Measurements from ENCODE around the gene ABCB8.
"Not testable (repeated sequence)": the region's sequence is repeated elsewhere in the genome, so short reads cannot be mapped to it uniquely, and the experiment has no call there.

The ABCB8 gene

GRCh38 chr7:151026771-151027727, 1.2 kb upstream of the ABCB8 start:
- not testable (repeated sequence) for H3K4me1 ChIP-seq (ENCODE audit: control insufficient read depth, insufficient read depth, low read length); H3K9me3 ChIP-seq (ENCODE audit: control insufficient read depth, insufficient read depth, low read depth, low read length); H3K27ac ChIP-seq (ENCODE audit: extremely low read depth, low read depth, low read length); H3K4me3 ChIP-seq (ENCODE audit: low read depth, low read length)
- ChIA-PET POLR2A (interaction anchor here (0.9 to 2.4 kb wide), 11 partner anchors 9 to 200 kb away, joined by 3 to 26 read pairs (median 8); partner anchors contain the start of genes ABCF2, FASTK and SLC4A2), CTCF (interaction anchor here (1.0 to 5.6 kb wide), 4 partner anchors 8 to 41 kb away, joined by 5 to 22 read pairs (median 18); no protein-coding TSS in a partner anchor)
- TF ChIP-seq WT1 (tag by site-specific recombination; IDR thresholded peaks at IDR 0.05) (peak; percentile 55), KLF17 (tag by site-specific recombination; IDR thresholded peaks at IDR 0.05) (peak; percentile 68)
- H3K36me3 ChIP-seq (ENCODE audit: control insufficient read depth in 2 of 2, insufficient read depth in 1 of 2, low read length in 2 of 2) = peaks cover 0 to 10% of the 10 kb centered on the region in 2 experiments; a peak in 1 of 3 replicates

- POLR2A ChIA-PET = interaction anchor here (0.6 to 2.4 kb wide), 19 partner anchors 10 to 199 kb away, joined by 3 to 26 read pairs (median 6); partner anchors contain the start of genes ABCF2, AGAP3, CDK5 and FASTK
- TF ChIP-seq SCRT2 (tag by site-specific recombination; IDR thresholded peaks at IDR 0.05) (peak; percentile 64), ZNF501 (tag by site-specific recombination; IDR thresholded peaks at IDR 0.05) (peak; percentile 16; the same call in 1 of the 2 replicates), ZNF777 (tag by site-specific recombination; IDR thresholded peaks at IDR 0.05; ENCODE audit: borderline replicate concordance) (peak; percentile 39; the same call in 1 of the 2 replicates), ZFHX2 (tag by site-specific recombination; conservative IDR thresholded peaks at IDR 0.05) (peak; percentile 67), KLF7 (tag by site-specific recombination; IDR thresholded peaks at IDR 0.05; ENCODE audit: borderline replicate concordance) (0 out of 2 replicates have a peak, but pooled peaks have one; percentile 29), EGR2 (tag by site-specific recombination; IDR thresholded peaks at IDR 0.05; ENCODE audit: low read depth) (peak; percentile 59; the same call in 1 of the 2 replicates), ZBTB6 (tag by site-specific recombination; IDR thresholded peaks at IDR 0.05) (peak; percentile 11; the same call in 1 of the 2 replicates)
Measured at GRCh38 chr7:151027728-151028130, 521 bp upstream of the ABCB8 start.

GRCh38 chr7:151028948-151029501, 775 bp downstream of the ABCB8 start:
- Histone ChIP-seq H3K9me3 (ENCODE audit: control insufficient read depth, insufficient read depth, low read depth, low read length) (no peaks in the 10 kb centered on the region), H3K4me3 (ENCODE audit: low read depth, low read length) (peak overlapping the region; percentile 84), H3K27ac (ENCODE audit: extremely low read depth, low read depth, low read length) (no peak overlapping the region), H3K36me3 (ENCODE audit: control insufficient read depth in 2 of 2, insufficient read depth in 1 of 2, low read length in 2 of 2) (peaks cover 0 to 22% of the 10 kb centered on the region in 2 experiments; a peak in 1 of 3 replicates), H3K4me1 (ENCODE audit: control insufficient read depth, insufficient read depth, low read length) (no peaks in the 10 kb centered on the region)
- ChIA-PET POLR2A (interaction anchor here (0.7 to 2.4 kb wide), 15 partner anchors 9 to 198 kb away, joined by 3 to 26 read pairs (median 8); partner anchors contain the start of genes ABCF2, AGAP3, ASIC3 and CDK5), CTCF (interaction anchor here (0.6 to 1.5 kb wide), 8 partner anchors 10 to 86 kb away, joined by 3 to 20 read pairs (median 4); no protein-coding TSS in a partner anchor)
- TF ChIP-seq ZNF350 (tag by site-specific recombination; IDR thresholded peaks at IDR 0.05) (no peak), ZNF664 (tag by site-specific recombination; IDR thresholded peaks at IDR 0.05) (no peak), KLF10 (tag by site-specific recombination; IDR thresholded peaks at IDR 0.05) (no peak), ZNF398 (tag by site-specific recombination; IDR thresholded peaks at IDR 0.05) (no peak), ZNF785 (tag by site-specific recombination; IDR thresholded peaks at IDR 0.05) (no peak), KLF1 (tag by site-specific recombination; IDR thresholded peaks at IDR 0.05) (0 out of 2 replicates have a peak, but pooled peaks have one; percentile 2), TSHZ1 (tag by site-specific recombination; IDR thresholded peaks at IDR 0.05; ENCODE audit: borderline replicate concordance) (no peak), ZNF146 (tag by site-specific recombination; IDR thresholded peaks at IDR 0.05) (no peak), REPIN1 (tag by site-specific recombination; IDR thresholded peaks at IDR 0.05; ENCODE audit: low read depth) (no peak)

More at GRCh38 chr7:151027728-151028130, 521 bp upstream of the ABCB8 start:
- CTCF ChIA-PET = interaction anchor here (0.6 to 1.5 kb wide), 7 partner anchors 9 to 95 kb away, joined by 3 to 20 read pairs (median 4); no protein-coding TSS in a partner anchor
- not testable (repeated sequence) for H3K9me3 ChIP-seq (ENCODE audit: control insufficient read depth, insufficient read depth, low read depth, low read length); H3K4me1 ChIP-seq (ENCODE audit: control insufficient read depth, insufficient read depth, low read length); H3K27ac ChIP-seq (ENCODE audit: extremely low read depth, low read depth, low read length)
- peaks cover 0 to 13% of the 10 kb centered on the region in 2 experiments; a peak in 1 of 3 replicates for H3K36me3 ChIP-seq (ENCODE audit: control insufficient read depth in 2 of 2, insufficient read depth in 1 of 2, low read length in 2 of 2)
- H3K4me3 ChIP-seq (ENCODE audit: low read depth, low read length) = peak overlapping the region; percentile 34

Data from HEK293 (cell line).